ENCODE data around the gene USE1.

Gene USE1

DNA sequence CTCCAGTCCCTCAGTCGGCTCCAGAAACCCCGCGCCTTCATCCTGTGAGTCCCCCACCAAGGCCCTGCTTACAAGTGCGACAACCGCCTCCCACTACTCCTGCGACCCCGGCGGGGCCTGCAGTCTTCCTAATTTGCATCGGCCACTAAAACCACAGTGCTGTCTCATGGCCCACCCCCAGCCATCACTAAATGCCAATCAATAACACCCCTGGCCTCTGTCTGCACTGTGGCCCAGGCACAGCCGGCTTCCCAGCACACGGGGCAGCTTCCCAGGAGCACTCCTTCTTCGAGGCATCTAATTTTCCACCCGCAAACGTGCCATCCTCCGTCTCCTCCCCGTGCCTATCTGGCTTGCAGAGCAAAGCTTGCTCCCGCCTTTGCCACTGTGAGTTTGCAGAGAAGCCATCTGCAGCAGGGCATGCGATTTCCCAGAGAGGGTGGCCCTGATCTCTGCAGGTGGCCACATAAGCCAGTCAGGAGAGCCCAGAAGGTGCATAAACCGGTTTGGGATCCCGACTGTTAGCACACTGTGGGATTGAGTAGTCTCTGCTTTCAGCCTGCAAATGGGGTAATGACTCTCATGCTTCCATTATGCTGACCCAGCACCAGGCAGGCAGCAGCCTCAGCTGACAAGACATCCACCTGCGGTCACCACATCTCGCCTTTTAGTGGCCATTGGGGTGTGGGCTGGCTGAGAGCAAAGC is 34.0 kb upstream of the USE1 start:
- H3K4me3 ChIP-seq (ENCODE audit: low read length, poor library complexity, severe bottlenecking) = no peak overlapping the region
- no peak for TF ChIP-seq EZH2phosphoT487 (IDR thresholded peaks at IDR 0.05; ENCODE audit: borderline replicate concordance)
- TF ChIP-seq, protein P1, sequence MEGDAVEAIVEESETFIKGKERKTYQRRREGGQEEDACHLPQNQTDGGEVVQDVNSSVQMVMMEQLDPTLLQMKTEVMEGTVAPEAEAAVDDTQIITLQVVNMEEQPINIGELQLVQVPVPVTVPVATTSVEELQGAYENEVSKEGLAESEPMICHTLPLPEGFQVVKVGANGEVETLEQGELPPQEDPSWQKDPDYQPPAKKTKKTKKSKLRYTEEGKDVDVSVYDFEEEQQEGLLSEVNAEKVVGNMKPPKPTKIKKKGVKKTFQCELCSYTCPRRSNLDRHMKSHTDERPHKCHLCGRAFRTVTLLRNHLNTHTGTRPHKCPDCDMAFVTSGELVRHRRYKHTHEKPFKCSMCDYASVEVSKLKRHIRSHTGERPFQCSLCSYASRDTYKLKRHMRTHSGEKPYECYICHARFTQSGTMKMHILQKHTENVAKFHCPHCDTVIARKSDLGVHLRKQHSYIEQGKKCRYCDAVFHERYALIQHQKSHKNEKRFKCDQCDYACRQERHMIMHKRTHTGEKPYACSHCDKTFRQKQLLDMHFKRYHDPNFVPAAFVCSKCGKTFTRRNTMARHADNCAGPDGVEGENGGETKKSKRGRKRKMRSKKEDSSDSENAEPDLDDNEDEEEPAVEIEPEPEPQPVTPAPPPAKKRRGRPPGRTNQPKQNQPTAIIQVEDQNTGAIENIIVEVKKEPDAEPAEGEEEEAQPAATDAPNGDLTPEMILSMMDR (conservative IDR thresholded peaks at IDR 0.05; ENCODE audit: low read length) = no peak
- H3K4me1 ChIP-seq (ENCODE audit: insufficient read depth, low read length, poor library complexity, severe bottlenecking) = peaks cover 19% of the 10 kb centered on the region
- H3K4me2 ChIP-seq (ENCODE audit: low read depth, low read length, poor library complexity, severe bottlenecking) = no peak overlapping the region
- H3K9ac ChIP-seq (ENCODE audit: low read depth, low read length, poor library complexity, severe bottlenecking) = no peak overlapping the region
- H3K9me2 ChIP-seq (replicated peaks; ENCODE audit: low read depth, low read length) = no peaks in the 10 kb centered on the region
- no peak overlapping the region for H2AFZ ChIP-seq (ENCODE audit: low read length)
- no peaks in the 10 kb centered on the region for H3K79me2 ChIP-seq (ENCODE audit: insufficient read depth, low read length)
- no peaks in the 10 kb centered on the region for H3K9me3 ChIP-seq (ENCODE audit: insufficient read depth, low read depth, low read length)
- H3F3A ChIP-seq (ENCODE audit: low read depth) = no peaks in the 10 kb centered on the region
- H4K20me1 ChIP-seq (ENCODE audit: insufficient read depth, low read length, poor library complexity, severe bottlenecking) = no peaks in the 10 kb centered on the region
- peaks cover 34% of the 10 kb centered on the region; the same call in 1 of the 2 replicates for H3K36me3 ChIP-seq (ENCODE audit: insufficient read depth, low read length)
- no peaks in the 10 kb centered on the region for H3K27me3 ChIP-seq (ENCODE audit: insufficient read depth, low read length, poor library complexity, severe bottlenecking)

DNA sequence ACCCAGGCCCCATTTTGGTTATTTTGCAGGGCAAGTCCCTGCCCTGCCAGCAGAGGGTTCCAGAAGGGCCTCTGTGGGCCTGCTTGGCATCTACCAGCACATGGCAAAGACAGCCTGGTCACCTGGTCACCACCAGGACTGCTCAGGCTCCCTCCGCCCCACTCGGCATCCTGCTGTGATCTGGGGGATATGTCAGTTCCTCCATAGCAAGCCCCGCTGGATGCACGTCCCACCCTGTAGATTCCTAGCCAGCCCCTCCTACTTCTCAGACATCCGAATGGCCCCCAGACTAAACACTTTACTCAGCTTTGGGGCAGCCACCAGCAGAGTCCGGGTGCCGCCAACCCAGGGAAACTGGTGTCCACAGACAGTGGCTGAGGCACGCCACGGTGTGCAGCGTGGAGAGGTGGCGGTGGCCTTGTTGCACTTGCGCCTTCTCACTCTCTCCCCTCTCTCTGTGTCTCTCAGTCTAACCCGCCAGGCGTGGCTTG is 31.8 kb upstream of the USE1 start:
- H3K36me3 ChIP-seq (ENCODE audit: insufficient read depth, low read length) = peaks cover 29% of the 10 kb centered on the region; the same call in 1 of the 2 replicates
- TF ChIP-seq, protein P1 (conservative IDR thresholded peaks at IDR 0.05; ENCODE audit: low read length) = peak; percentile 31; the same call in 1 of the 2 replicates
- no peak for TF ChIP-seq EZH2phosphoT487 (IDR thresholded peaks at IDR 0.05; ENCODE audit: borderline replicate concordance)
- H3K4me1 ChIP-seq (ENCODE audit: insufficient read depth, low read length, poor library complexity, severe bottlenecking) = peaks cover 19% of the 10 kb centered on the region
- no peaks in the 10 kb centered on the region for H3K27me3 ChIP-seq (ENCODE audit: insufficient read depth, low read length, poor library complexity, severe bottlenecking)
- peak overlapping the region; percentile 53 for H3K4me3 ChIP-seq (ENCODE audit: low read length, poor library complexity, severe bottlenecking)
- no peaks in the 10 kb centered on the region for H3F3A ChIP-seq (ENCODE audit: low read depth)
- H3K4me2 ChIP-seq (ENCODE audit: low read depth, low read length, poor library complexity, severe bottlenecking) = peak overlapping the region; percentile 72
- peak overlapping the region; percentile 43 for H3K9ac ChIP-seq (ENCODE audit: low read depth, low read length, poor library complexity, severe bottlenecking)
- H3K9me2 ChIP-seq (replicated peaks; ENCODE audit: low read depth, low read length) = no peaks in the 10 kb centered on the region
- no peak overlapping the region for H2AFZ ChIP-seq (ENCODE audit: low read length)
- H3K79me2 ChIP-seq (ENCODE audit: insufficient read depth, low read length) = no peaks in the 10 kb centered on the region
- no peaks in the 10 kb centered on the region for H4K20me1 ChIP-seq (ENCODE audit: insufficient read depth, low read length, poor library complexity, severe bottlenecking)
- H3K9me3 ChIP-seq (ENCODE audit: insufficient read depth, low read depth, low read length) = no peaks in the 10 kb centered on the region

DNA sequence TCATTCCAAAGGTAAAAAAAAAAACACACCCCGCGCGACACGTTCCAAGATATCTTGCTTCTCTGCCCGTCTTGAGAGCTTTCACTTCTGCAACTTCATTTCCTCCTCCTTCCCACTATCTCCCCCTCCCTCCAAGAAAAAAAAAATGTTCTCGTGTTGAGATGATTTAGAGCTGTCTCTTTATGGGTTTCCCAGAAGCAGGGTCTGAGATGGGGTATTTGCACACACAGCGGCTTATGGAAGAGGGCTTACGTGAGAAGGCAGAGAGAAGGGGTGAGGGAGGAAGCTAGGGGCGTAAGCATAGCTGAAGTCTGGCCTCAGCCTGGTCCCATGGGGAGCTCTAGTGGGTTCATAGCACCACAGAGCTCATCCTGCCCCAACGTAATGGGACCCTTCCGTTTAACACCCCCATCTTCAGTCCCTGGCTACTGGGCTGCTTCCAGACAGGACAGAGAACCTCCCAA is 31.3 kb upstream of the USE1 start:
- TF ChIP-seq, protein P1 (conservative IDR thresholded peaks at IDR 0.05; ENCODE audit: low read length) = no peak
- TF ChIP-seq EZH2phosphoT487 (IDR thresholded peaks at IDR 0.05; ENCODE audit: borderline replicate concordance) = no peak
- H3F3A ChIP-seq (ENCODE audit: low read depth) = no peaks in the 10 kb centered on the region
- no peaks in the 10 kb centered on the region for H3K79me2 ChIP-seq (ENCODE audit: insufficient read depth, low read length)
- H3K36me3 ChIP-seq (ENCODE audit: insufficient read depth, low read length) = peaks cover 29% of the 10 kb centered on the region; the same call in 1 of the 2 replicates
- H3K4me1 ChIP-seq (ENCODE audit: insufficient read depth, low read length, poor library complexity, severe bottlenecking) = peaks cover 19% of the 10 kb centered on the region
- H3K9me2 ChIP-seq (replicated peaks; ENCODE audit: low read depth, low read length) = no peaks in the 10 kb centered on the region
- H4K20me1 ChIP-seq (ENCODE audit: insufficient read depth, low read length, poor library complexity, severe bottlenecking) = no peaks in the 10 kb centered on the region
- H3K9me3 ChIP-seq (ENCODE audit: insufficient read depth, low read depth, low read length) = no peaks in the 10 kb centered on the region
- no peaks in the 10 kb centered on the region for H3K27me3 ChIP-seq (ENCODE audit: insufficient read depth, low read length, poor library complexity, severe bottlenecking)
- H2AFZ ChIP-seq (ENCODE audit: low read length) = no peak overlapping the region
- peak overlapping the region; percentile 72 for H3K4me2 ChIP-seq (ENCODE audit: low read depth, low read length, poor library complexity, severe bottlenecking)
- H3K4me3 ChIP-seq (ENCODE audit: low read length, poor library complexity, severe bottlenecking) = peak overlapping the region; percentile 53
- peak overlapping the region; percentile 43 for H3K9ac ChIP-seq (ENCODE audit: low read depth, low read length, poor library complexity, severe bottlenecking)
